H1 (cell line): ENCODE measurements around the gene TMEM14B.

Experiments used
- ATF3 ChIP-seq: IDR thresholded peaks from 2 replicates; pipeline ENCODE4 v1.6.1; 2011; ENCODE audit warnings: low read depth, mild to moderate bottlenecking, low read length; ENCODE audit not compliant: insufficient read depth
- CBX5 ChIP-seq: fragments of 300-800, 300-1000 bp; sonication (generic); IDR thresholded peaks from 2 replicates; pipeline ENCODE4 v1.7.1; 2016; ENCODE audit warnings: antibody characterized with exemption, low read length, low read depth
- CHD1 ChIP-seq: IDR thresholded peaks from 2 replicates; pipeline ENCODE4 v1.6.1; 2012; ENCODE audit warnings: low read depth, low read length, improper control_type of control experiment
- CTCF ChIP-seq, 3 experiments: IDR thresholded peaks; 1 replicate in 2 of 3; 2 replicates in 1 of 3; pipeline versions ENCODE4 v1.5.1 to v1.6.1; 2011; ENCODE audit warnings: low read length in 3 of 3, mild to moderate bottlenecking in 3 of 3, inconsistent platforms in 2 of 3, low read depth in 1 of 3, moderate library complexity in 1 of 3; ENCODE audit not compliant: insufficient read depth in 1 of 3; ENCODE audit errors: control extremely low read depth in 1 of 3
- EP300 ChIP-seq, 2 experiments: IDR thresholded peaks; 1 replicate in 1 of 2; 2 replicates in 1 of 2; pipeline ENCODE4 v1.6.1; 2011 to 2012; ENCODE audit warnings: low read depth in 2 of 2, low read length in 2 of 2, mild to moderate bottlenecking in 2 of 2, borderline replicate concordance in 1 of 2, inconsistent platforms in 1 of 2, moderate library complexity in 1 of 2
- POLR2AphosphoS5 ChIP-seq: IDR thresholded peaks from 2 replicates; pipeline ENCODE4 v1.6.1; 2011; ENCODE audit warnings: low read depth, low read length
- RAD21 ChIP-seq, 2 experiments: IDR thresholded peaks in 1 of 2; conservative IDR thresholded peaks in 1 of 2; 2 replicates each; pipeline ENCODE4 v1.6.1; 2011; ENCODE audit warnings: low read depth in 2 of 2, low read length in 2 of 2, improper control_type of control experiment in 1 of 2, inconsistent platforms in 1 of 2, mild to moderate bottlenecking in 1 of 2, moderate library complexity in 1 of 2
- SP1 ChIP-seq: IDR thresholded peaks from 2 replicates; pipeline ENCODE4 v1.6.1; 2011; ENCODE audit warnings: low read depth, low read length
- SP4 ChIP-seq: IDR thresholded peaks from 2 replicates; pipeline ENCODE4 v1.6.1; 2012; ENCODE audit warnings: low read length, inconsistent platforms
- SUZ12 ChIP-seq: fragments of 200-600 bp; sonication (generic); IDR thresholded peaks from 2 replicates; pipeline ENCODE4 v1.6.1; 2012; ENCODE audit warnings: mild to moderate bottlenecking, inconsistent platforms, low read length, moderate library complexity, mixed read lengths
- USF2 ChIP-seq: IDR thresholded peaks from 2 replicates; pipeline ENCODE4 v1.6.1; 2011; ENCODE audit warnings: low read length, improper control_type of control experiment

- TF ChIP-seq CHD1 = no peak
- no peak for TF ChIP-seq CTCF (IDR thresholded peaks at IDR 0.05; ENCODE audit: control extremely low read depth in 1 of 3, insufficient read depth in 1 of 3, low read depth in 1 of 3, low read length in 3 of 3)
- TF ChIP-seq SP1 = no peak
- TF ChIP-seq RAD21 (IDR thresholded peaks at IDR 0.05 in 1 of 2, conservative IDR thresholded peaks at IDR 0.05 in 1 of 2; ENCODE audit: low read depth in 2 of 2, low read length in 2 of 2) = no peak
- TF ChIP-seq POLR2AphosphoS5 = no peak
- no peak for TF ChIP-seq USF2
- no peak for TF ChIP-seq EP300 (IDR thresholded peaks at IDR 0.05; ENCODE audit: borderline replicate concordance in 1 of 2, low read depth in 2 of 2, low read length in 2 of 2)
- no peak for TF ChIP-seq ATF3
- TF ChIP-seq CBX5 = no peak
- TF ChIP-seq SUZ12 = no peak
- no peak for TF ChIP-seq SP4
These were observed 23.8 kb downstream of the TMEM14B start for GRCh38 chr6:10771371-10771894.
